Neural progenitor cell (in vitro differentiated cells): ENCODE data around the gene XG. TPM values are rescaled to one million over a fixed set of nuclear protein-coding genes. Genes with fewer than 3 reads are reported as not detected.
"Not testable (repeated sequence)": the region's sequence is repeated elsewhere in the genome, so short reads cannot be mapped to it uniquely, and the experiment has no call there.

Source experiments
- DNase-seq: peaks from one replicate; pipeline ENCODE4 v3.0.0-alpha.2; 2016; ENCODE audit warnings: low spot score
- H2AFZ ChIP-seq: fragments of 200-600 bp; sonication (generic); replicated peaks from 2 replicates; pipeline ENCODE4 v1.6.1; 2016; ENCODE audit warnings: antibody characterized with exemption
- H3F3A ChIP-seq: fragments of 200-600 bp; sonication (generic); 2 replicates; pipeline ENCODE4 v1.6.1; 2016; ENCODE audit warnings: antibody characterized with exemption, low read depth
- H3K27ac ChIP-seq: fragments of 200-600 bp; sonication (generic); 2 replicates; pipeline ENCODE4 v1.5.1; 2016; ENCODE audit warnings: mild to moderate bottlenecking
- H3K27me3 ChIP-seq: fragments of 200-600 bp; sonication (generic); 2 replicates; pipeline ENCODE4 v1.6.1; 2016; ENCODE audit warnings: mild to moderate bottlenecking, moderate library complexity
- H3K36me3 ChIP-seq: fragments of 200-600 bp; sonication (generic); 2 replicates; pipeline ENCODE4 v1.5.1; 2016
- H3K4me1 ChIP-seq: fragments of 200-600 bp; sonication (generic); 2 replicates; pipeline ENCODE4 v1.6.1; 2016; ENCODE audit warnings: mixed run types
- H3K4me2 ChIP-seq: fragments of 200-600 bp; sonication (generic); 2 replicates; pipeline ENCODE4 v1.6.1; 2016
- H3K4me3 ChIP-seq: fragments of 200-600 bp; sonication (generic); 2 replicates; pipeline ENCODE4 v1.5.1; 2016
- H3K79me2 ChIP-seq: fragments of 200-600 bp; sonication (generic); 2 replicates; pipeline ENCODE4 v1.6.1; 2016; ENCODE audit warnings: low read depth
- H3K9ac ChIP-seq: fragments of 200-600 bp; sonication (generic); 2 replicates; pipeline ENCODE4 v1.6.1; 2016
- H3K9me3 ChIP-seq: fragments of 200-600 bp; sonication (generic); 2 replicates; pipeline ENCODE4 v1.5.1; 2016; ENCODE audit warnings: low read depth
- H4K20me1 ChIP-seq: fragments of 200-600 bp; sonication (generic); 2 replicates; pipeline ENCODE4 v1.6.1; 2016; ENCODE audit warnings: low read depth
- H3K27ac Mint-ChIP-seq: 3 replicates; pipeline ENCODE4 v1.8.0; 2021; ENCODE audit warnings: mixed read lengths
- H3K27me3 Mint-ChIP-seq: 2 replicates; pipeline ENCODE4 v1.8.0; 2022; ENCODE audit warnings: low read depth, mild to moderate bottlenecking, inconsistent platforms, moderate library complexity, mixed read lengths; ENCODE audit not compliant: insufficient read depth
- H3K36me3 Mint-ChIP-seq: 3 replicates; pipeline ENCODE4 v1.8.0; 2021; ENCODE audit warnings: mixed read lengths
- H3K4me1 Mint-ChIP-seq: 3 replicates; pipeline ENCODE4 v1.8.0; 2021; ENCODE audit warnings: mixed read lengths
- H3K4me3 Mint-ChIP-seq: 3 replicates; pipeline ENCODE4 v1.8.0; 2021; ENCODE audit warnings: mild to moderate bottlenecking, moderate library complexity, mixed read lengths
- H3K9me3 Mint-ChIP-seq: 3 replicates; pipeline ENCODE4 v1.8.0; 2020; ENCODE audit warnings: mixed read lengths
- EZH2 ChIP-seq: fragments of 200-600 bp; sonication (generic); IDR thresholded peaks from 2 replicates; pipeline ENCODE4 v1.6.1; 2017; ENCODE audit warnings: antibody characterized with exemption, mild to moderate bottlenecking, moderate library complexity
- EZH2phosphoT487 ChIP-seq: fragments of 200-600 bp; sonication (generic); IDR thresholded peaks from 2 replicates; pipeline ENCODE4 v1.6.1; 2017; ENCODE audit warnings: antibody characterized with exemption
- total RNA-seq: library from RNA; depleted of rRNA; stranded (reverse); fragments of >200 nt; gene quantifications from 2 replicates; pipeline ENCODE4 v1.2.3, GENCODE V29; 2015; ENCODE audit warnings: low replicate concordance
- TF ChIP-seq, protein P1 (sequence below): fragments of 200-600 bp; sonication (generic); IDR thresholded peaks from 2 replicates; pipeline ENCODE4 v1.5.1; 2017; ENCODE audit warnings: antibody characterized with exemption, mild to moderate bottlenecking

Gene XG, protein sequence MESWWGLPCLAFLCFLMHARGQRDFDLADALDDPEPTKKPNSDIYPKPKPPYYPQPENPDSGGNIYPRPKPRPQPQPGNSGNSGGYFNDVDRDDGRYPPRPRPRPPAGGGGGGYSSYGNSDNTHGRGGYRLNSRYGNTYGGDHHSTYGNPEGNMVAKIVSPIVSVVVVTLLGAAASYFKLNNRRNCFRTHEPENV
- not detected in 2 replicates for total RNA-seq

DNA sequence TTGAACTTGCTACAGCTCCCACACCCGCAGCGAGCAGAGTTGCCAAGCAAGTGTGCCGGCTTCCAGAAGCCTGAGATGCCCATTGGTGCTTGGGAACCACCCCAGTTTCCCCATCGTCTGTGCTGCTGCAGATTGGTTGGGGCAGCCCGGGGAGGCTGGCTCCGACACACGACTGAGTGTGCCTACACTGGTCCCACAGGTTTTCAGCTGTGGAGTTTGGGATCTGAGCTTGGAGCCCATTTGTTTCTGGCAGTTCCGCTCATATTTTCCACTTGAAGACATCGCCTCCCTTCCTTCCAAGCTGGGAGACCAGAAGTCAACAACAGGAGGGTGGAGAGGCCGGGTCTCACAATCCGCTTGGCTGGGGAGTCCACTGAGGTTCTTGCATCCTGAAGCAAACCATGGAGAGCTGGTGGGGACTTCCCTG, at the start of gene XG:
TSS of gene XG (plus strand) at position 167 of the 427 bp plus-strand sequence. CDS start at position 402, 235 bp downstream.
- H2AFZ ChIP-seq, H3K9me3 ChIP-seq, H3K4me3 Mint-ChIP-seq, H3K4me3 ChIP-seq, H3F3A ChIP-seq, H3K79me2 ChIP-seq, H3K4me1 ChIP-seq, H3K27ac ChIP-seq, H3K27me3 Mint-ChIP-seq, H3K4me2 ChIP-seq, H3K9me3 Mint-ChIP-seq, H3K36me3 ChIP-seq, DNase-seq, H3K4me1 Mint-ChIP-seq, H4K20me1 ChIP-seq, H3K27me3 ChIP-seq, H3K36me3 Mint-ChIP-seq, H3K27ac Mint-ChIP-seq, H3K9ac ChIP-seq: not testable (repeated sequence)

DNA sequence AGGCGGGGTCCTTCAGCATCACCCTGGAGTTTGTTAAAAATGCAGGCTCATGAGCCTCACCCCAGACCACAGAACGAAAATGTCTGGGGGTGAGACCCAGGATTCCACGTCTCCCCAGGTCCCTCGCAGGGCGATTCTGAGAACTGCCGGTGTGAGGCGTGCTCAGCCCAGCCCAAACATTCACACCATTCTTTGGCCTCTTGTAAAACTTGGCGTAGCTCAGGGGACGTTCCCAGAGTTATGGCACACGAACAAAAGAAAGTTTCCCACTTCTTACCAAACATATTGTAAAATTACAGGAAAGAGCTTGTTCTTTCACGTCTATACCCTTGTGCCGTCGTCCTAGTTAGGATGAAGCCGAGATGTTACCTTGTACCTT, 47.9 kb upstream of the XG start:
- Histone ChIP-seq H4K20me1 (no peaks in the 10 kb centered on the region), H3K4me3 (no peak overlapping the region), H2AFZ (no peak overlapping the region), H3K36me3 (no peaks in the 10 kb centered on the region), H3K27ac (no peak overlapping the region), H3K9ac (no peak overlapping the region), H3F3A (peaks cover 4% of the 10 kb centered on the region), H3K4me1 (peaks cover 8% of the 10 kb centered on the region), H3K79me2 (peaks cover 7% of the 10 kb centered on the region), H3K9me3 (no peaks in the 10 kb centered on the region), H3K27me3 (no peaks in the 10 kb centered on the region), H3K4me2 (no peak overlapping the region)
- H3K27me3 Mint-ChIP-seq = peaks cover 11% of the 10 kb centered on the region
- H3K9me3 Mint-ChIP-seq = no peaks in the 10 kb centered on the region
- H3K4me1 Mint-ChIP-seq = peaks cover 62% of the 10 kb centered on the region
- H3K27ac Mint-ChIP-seq = peak overlapping the region; percentile 82
- no peak for DNase-seq
- no peak overlapping the region for H3K4me3 Mint-ChIP-seq
- no peak for TF ChIP-seq EZH2
- TF ChIP-seq, protein P1, sequence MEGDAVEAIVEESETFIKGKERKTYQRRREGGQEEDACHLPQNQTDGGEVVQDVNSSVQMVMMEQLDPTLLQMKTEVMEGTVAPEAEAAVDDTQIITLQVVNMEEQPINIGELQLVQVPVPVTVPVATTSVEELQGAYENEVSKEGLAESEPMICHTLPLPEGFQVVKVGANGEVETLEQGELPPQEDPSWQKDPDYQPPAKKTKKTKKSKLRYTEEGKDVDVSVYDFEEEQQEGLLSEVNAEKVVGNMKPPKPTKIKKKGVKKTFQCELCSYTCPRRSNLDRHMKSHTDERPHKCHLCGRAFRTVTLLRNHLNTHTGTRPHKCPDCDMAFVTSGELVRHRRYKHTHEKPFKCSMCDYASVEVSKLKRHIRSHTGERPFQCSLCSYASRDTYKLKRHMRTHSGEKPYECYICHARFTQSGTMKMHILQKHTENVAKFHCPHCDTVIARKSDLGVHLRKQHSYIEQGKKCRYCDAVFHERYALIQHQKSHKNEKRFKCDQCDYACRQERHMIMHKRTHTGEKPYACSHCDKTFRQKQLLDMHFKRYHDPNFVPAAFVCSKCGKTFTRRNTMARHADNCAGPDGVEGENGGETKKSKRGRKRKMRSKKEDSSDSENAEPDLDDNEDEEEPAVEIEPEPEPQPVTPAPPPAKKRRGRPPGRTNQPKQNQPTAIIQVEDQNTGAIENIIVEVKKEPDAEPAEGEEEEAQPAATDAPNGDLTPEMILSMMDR = no peak
- TF ChIP-seq EZH2phosphoT487 = no peak
- peaks cover 13% of the 10 kb centered on the region for H3K36me3 Mint-ChIP-seq

DNA sequence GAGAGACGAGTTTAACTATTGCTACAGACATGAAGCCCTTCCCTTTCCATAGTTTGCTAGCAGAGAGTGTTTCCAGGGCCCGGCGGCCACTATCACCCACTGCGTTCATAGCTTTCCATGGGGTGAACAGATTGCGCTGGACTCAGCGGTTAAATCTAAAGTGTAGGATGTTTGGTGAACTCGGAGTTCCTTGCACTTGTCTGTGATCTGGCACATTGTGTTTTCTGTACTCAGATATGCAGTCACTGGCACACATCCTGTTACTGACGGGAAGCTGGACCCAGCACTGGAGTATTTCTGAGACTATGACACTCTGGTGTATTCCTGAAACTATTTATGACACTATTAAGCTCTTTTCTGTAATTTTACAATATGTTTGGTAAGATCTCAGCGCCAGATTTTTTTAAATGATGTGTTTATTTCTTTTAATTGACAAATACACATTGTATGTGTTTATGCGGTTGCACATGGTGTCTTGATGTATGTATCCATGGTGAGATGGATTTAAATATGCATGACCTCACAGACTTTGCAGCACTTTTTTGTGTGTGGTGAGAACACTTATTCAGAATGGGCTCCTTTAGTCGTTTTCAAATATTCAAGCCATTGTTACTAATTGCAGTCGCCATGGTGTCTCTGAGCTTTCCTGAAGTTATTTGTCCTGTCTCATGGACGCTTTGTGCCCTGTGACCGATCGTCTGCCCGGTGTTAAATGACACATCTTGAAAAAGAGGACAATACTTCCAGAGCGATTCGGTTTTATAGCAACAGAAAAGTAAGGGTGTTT, 46.6 kb upstream of the XG start:
- no peaks in the 10 kb centered on the region for H3K9me3 ChIP-seq
- peaks cover 14% of the 10 kb centered on the region for H3K79me2 ChIP-seq
- H3K27me3 ChIP-seq = no peaks in the 10 kb centered on the region
- Mint-ChIP-seq H3K27me3 (peaks cover 11% of the 10 kb centered on the region), H3K36me3 (peaks cover 9% of the 10 kb centered on the region), H3K4me1 (peaks cover 73% of the 10 kb centered on the region), H3K27ac (peak overlapping the region; percentile 82), H3K4me3 (peak overlapping the region; percentile 30), H3K9me3 (no peaks in the 10 kb centered on the region)
- peaks cover 15% of the 10 kb centered on the region for H3F3A ChIP-seq
- no peak overlapping the region for H3K4me2 ChIP-seq
- H2AFZ ChIP-seq = no peak overlapping the region
- no peaks in the 10 kb centered on the region for H3K36me3 ChIP-seq
- no peaks in the 10 kb centered on the region for H4K20me1 ChIP-seq
- no peak for DNase-seq
- no peak overlapping the region for H3K4me3 ChIP-seq
- no peak overlapping the region for H3K27ac ChIP-seq
- H3K4me1 ChIP-seq = peaks cover 14% of the 10 kb centered on the region
- no peak overlapping the region for H3K9ac ChIP-seq
- TF ChIP-seq, protein P1 = no peak
- no peak for TF ChIP-seq EZH2
- TF ChIP-seq EZH2phosphoT487 = no peak

DNA sequence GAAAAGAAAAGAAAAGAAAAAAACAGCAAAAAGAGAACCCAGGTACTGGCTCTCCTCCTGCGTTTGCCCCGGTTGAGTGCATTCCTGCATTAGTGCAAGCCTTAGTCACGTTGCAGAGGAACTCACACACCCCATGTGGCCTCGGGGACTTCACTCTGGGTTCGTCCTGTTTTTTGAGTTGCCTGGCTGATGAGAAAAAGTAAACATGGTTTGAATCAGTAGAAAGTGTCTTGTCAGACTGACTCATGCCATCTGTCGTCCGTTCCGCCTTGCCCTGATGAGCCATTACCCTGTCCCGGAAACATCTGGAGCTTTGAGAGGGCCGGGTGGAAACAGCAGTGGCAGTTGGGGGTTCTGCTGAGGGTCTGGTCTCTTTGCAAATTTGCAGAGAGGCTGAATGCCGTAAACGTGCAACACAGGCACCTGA, 44.5 kb upstream of the XG start:
- peaks cover 16% of the 10 kb centered on the region for H3K4me1 ChIP-seq
- no peak overlapping the region for H3K4me2 ChIP-seq
- Mint-ChIP-seq H3K27me3 (peaks cover 8% of the 10 kb centered on the region), H3K9me3 (no peaks in the 10 kb centered on the region), H3K4me3 (peak overlapping the region; percentile 47), H3K4me1 (peaks cover 72% of the 10 kb centered on the region), H3K27ac (peak overlapping the region; percentile 61), H3K36me3 (peaks cover 3% of the 10 kb centered on the region)
- peaks cover 19% of the 10 kb centered on the region for H3F3A ChIP-seq
- TF ChIP-seq EZH2phosphoT487 = no peak
- TF ChIP-seq, protein P1 = no peak
- TF ChIP-seq EZH2 = no peak
- peaks cover 9% of the 10 kb centered on the region for H3K79me2 ChIP-seq
- no peaks in the 10 kb centered on the region for H3K9me3 ChIP-seq
- no peak overlapping the region for H2AFZ ChIP-seq
- H3K36me3 ChIP-seq = no peaks in the 10 kb centered on the region
- H4K20me1 ChIP-seq = no peaks in the 10 kb centered on the region
- H3K9ac ChIP-seq = no peak overlapping the region
- no peak overlapping the region for H3K4me3 ChIP-seq
- H3K27ac ChIP-seq = no peak overlapping the region
- no peaks in the 10 kb centered on the region for H3K27me3 ChIP-seq
- peak; percentile 61 for DNase-seq
